Activated CD8-positive, alpha-beta memory T cell treated with anti-CD3 and anti-CD28 coated beads for 36 hours (primary cell): ENCODE data around the gene CUL4B. TPM values are rescaled to one million over a fixed set of nuclear protein-coding genes. Genes with fewer than 3 reads are reported as not detected.
"Not testable (repeated sequence)": the region's sequence is repeated elsewhere in the genome, so short reads cannot be mapped to it uniquely, and the experiment has no call there.

ENCODE experiments used
- CTCF ChIA-PET: fragments of 350-600 bp; sonication (Branson Sonifier 250); formaldehyde crosslinking; loops from one replicate; lab custom pipeline; 2021; ENCODE audit warnings: antibody characterized with exemption; lab: Charles Lee
- POLR2A ChIA-PET: fragments of 350-600 bp; sonication (Branson Sonifier 250); formaldehyde crosslinking; loops from one replicate; lab custom pipeline; 2021; ENCODE audit warnings: antibody characterized with exemption; lab: Charles Lee
- total RNA-seq, 2 experiments: library from RNA; stranded (reverse); gene quantifications; one replicate each; pipeline ENCODE4 v1.2.3, GENCODE V29; 2021

CUL4B gene
- 10 to 100 TPM; 24.3 to 24.7 TPM for total RNA-seq

DNA sequence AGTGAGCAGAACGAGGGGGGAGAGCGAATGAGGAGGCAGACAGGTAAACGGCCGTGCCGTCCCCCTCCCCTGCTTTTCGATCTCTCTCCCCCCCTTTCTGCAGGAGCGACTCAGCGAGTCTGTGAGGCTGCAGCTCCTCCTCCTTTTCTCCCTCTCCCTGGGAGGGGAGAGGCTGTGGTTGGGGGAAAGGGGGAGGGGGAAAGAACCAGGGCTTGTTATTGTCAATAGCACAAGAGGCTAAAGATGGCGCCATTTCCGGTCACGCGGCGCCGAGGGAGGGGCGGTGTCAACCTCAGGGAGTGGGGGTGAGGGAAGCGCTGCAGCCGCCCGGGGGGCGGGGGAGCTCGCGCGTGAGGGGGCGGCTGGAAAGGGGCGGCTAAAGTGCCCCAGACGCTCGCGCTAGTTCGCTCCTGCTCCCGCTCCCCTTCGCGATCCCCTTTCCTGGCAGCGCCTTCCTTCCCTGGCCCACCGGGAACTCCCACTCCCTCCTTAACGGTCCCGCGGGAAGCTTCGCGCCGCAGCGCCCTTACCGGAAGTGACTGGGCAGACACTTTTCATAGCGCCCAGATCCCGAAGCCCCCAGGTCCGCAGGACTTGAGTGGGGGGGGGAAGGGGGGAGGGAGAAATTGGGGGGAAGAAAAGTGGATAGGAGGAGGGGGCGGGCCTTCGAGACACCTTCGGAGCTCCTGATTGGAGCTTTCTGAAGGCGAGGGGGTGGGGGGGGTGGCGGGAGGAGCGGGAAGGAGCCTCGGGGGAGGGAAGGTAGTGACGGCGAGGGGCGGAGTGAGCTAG is at the start of gene CUL4B:
Gene CUL4B, minus strand, starts transcription at position 121 of the 792 bp plus-strand sequence. CDS start 324 bp downstream, outside the sequence.
- POLR2A ChIA-PET: interaction anchor here (0.5 to 2.2 kb wide), 5 partner anchors 8 to 67 kb away, joined by 5 to 16 read pairs (median 6); partner anchors contain the start of gene MCTS1
- CTCF ChIA-PET: interaction anchor here (1.2 kb wide), 1 partner anchor 43 kb away, joined by 3 read pairs; no protein-coding TSS in a partner anchor

DNA sequence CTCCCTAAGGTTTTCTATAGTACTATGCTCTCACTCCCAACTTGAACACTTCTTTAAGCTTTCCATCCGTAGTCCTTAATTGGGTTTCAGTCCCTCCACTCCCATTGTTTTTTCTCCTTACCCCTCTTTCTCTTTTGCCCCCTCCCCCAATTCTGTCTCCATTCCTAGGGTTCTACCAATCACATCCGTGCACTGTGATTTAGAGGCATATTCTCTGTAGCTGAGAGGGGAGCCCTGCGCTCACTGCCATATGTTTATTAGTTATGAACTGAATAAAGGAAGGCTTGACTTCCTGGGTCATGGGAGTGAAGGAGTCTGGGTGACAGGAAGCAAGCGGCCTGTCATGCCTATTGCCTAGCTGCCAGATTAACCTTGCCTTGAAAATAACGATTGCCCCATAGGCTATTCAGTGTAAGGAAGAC is 43.6 kb upstream of the CUL4B start:
- CTCF ChIA-PET: interaction anchor here (0.7 to 1.0 kb wide), 2 partner anchors 44 to 75 kb away, joined by 3 read pairs; partner anchors contain the start of gene CUL4B

DNA sequence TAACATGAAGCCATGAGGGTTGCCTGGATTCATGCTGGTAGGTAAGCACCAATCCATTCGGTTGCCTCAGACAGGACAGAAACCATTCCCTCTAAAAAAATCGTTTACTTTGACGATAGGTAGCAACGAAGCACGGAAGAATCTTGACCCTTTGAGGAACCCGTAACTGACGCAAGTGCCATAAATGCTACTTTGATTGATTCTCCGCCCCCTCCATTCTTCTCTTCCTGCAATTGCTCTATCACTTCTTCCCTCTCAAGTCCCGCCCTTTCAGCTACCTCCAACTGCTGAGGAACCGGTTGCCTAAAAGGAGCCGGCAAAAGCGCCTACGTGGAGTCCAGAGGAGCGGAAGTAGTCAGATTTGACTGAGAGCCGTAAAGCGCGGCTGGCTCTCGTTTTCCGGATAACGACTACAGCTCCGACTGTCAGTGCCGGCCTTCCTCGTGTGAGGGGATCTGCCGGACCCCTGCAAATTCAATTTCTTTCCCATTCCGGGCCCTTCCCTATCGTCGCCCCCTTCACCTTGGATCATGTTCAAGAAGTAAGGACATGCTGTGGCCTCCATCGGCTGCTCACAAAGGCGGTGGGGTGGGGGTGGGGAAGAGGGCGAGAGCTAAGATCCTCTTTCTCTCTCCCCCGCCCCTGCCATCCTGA is 43.1 kb upstream of the CUL4B start, which contains the start of gene MCTS1:
Gene MCTS1, plus strand, starts transcription at position 395 of the 654 bp plus-strand sequence. Its CDS starts 136 bp downstream, at position 531.
- POLR2A ChIA-PET: interaction anchor here (0.5 to 2.4 kb wide), 3 partner anchors 25 to 822 kb away, joined by 3 to 16 read pairs (median 4); partner anchors contain the start of gene CUL4B
- CTCF ChIA-PET: interaction anchor here (0.7 to 1.0 kb wide), 2 partner anchors 44 to 75 kb away, joined by 3 read pairs; partner anchors contain the start of gene CUL4B

More for the DNA sequence above, 43.6 kb upstream of the CUL4B start:
- POLR2A ChIA-PET: interaction anchor here (0.5 to 2.4 kb wide), 2 partner anchors 43 to 823 kb away, joined by 4 to 16 read pairs; partner anchors contain the start of gene CUL4B

DNA sequence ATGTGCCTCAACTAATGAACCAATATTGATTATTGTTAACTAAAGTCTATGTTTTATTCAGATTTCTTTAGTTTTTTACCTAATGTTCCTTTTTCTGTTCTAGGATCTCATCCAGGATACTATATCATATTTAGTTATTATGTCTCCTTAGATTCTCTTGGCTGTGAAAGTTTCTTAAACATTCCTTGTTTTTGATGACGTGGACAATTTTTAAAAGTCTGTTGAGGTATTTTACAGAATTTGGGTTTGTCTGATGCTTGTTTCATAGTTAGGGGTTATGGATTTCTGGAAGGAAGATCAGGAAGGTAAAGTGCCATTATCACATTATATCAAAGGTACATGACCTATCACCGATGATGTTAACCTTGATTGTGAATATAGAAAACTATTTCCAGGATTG is 24.9 kb upstream of the CUL4B start:
- ChIA-PET CTCF (no interaction called here), POLR2A (no interaction called here)

DNA sequence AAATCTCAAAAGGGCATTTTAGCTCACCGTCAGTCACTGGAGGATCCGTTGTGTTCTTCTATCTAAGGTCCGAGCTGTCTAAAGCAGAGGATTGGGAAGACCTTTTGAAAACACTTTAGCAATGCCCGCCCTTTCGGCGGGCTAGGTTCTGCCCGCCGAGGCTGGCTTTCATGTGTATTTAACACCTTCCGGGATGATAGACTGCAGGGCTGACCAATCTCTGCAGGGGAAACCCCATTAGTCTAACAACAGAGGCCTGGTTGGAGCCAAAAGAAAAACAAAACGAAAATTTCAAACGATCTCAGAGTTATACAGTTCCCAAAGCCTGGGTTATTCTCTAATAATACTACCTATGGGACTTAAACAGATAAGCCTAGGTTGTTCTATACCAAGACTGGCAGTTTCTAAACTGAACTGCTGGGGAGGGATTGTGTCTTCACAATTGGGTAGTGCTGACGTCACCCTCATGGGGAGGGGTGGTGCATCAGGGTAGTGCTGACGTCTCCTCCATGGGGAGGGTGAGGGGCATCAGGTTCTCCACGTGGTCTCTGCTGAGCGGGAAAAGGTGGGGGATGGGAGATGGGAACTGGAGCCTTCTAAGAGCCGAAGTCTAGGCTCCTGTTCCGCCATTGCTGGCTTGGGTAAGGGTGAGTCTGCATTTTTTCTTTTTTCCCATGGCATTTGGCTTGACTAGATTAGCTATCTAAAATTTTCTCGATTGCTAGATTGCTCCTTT is 14.8 kb upstream of the CUL4B start:
- CTCF ChIA-PET: no interaction called here
- POLR2A ChIA-PET: no interaction called here

DNA sequence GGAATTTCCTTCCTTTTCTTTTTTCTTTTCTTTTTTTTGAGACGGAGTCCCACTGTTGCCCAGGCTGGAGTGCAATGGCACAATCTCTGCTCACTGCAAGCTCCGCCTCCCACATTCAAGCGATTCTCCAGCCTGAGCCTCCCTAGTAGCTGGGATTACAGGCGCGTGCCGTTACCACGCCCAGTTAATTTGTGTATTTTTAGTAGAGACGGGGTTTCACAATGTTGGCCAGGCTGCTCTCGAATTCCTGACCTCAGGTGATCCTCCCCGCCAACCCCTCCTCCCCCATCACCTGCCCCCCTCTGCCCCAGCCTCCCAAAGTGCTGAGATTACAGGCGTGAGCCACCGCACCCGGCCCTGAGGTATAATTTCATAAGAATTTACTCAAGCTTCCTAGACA is 13.0 kb upstream of the CUL4B start:
- POLR2A ChIA-PET, CTCF ChIA-PET: not testable (repeated sequence)

DNA sequence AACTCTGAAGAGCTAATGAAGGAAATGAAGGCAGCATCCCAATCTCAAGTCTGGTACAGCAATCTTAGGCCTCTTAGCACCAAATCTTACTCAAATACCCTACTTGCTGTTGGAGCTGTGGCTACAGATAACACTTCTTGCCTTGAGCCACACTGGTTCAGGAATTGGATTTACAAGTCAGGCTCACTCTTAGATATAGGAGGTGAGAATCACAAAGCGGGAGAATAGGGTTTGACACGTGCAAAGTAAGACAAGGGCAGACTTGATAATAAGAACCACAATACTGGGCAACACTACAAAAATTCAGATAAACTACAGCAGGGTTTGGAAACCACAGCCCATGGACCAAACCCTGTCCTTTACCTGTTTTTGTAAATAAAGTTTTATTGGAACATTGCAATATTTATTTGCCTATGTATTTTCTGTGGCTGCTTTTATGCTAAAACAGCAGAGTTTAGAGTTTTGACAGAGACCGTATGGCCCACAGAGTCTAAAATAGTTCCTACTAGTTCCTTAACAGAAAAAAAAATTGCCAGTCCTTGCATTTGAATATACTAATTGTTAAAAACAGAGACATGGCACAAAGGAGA is 9.3 kb upstream of the CUL4B start:
- ChIA-PET CTCF (no interaction called here), POLR2A (no interaction called here)

DNA sequence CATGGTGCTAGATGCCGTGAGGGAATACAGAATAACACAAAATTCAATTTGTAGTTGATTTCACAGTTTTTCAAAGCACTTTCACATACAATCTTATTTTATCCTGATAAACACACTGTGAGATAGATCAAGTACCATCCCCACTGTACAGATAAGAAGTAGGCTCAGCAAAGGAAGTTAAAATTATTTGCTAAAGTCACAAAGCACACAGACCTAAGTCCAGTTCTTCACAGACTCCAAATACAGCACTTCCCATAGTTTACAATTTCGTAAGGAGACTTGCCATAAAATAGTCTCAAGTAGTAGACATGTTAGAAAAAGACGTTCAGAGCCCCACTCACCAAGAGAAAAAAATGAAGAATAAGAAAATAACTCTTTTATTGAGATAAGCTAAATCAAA is 7.8 kb upstream of the CUL4B start:
- POLR2A ChIA-PET: interaction anchor here (0.6 kb wide), 1 partner anchor 8 kb away, joined by 6 read pairs; the partner anchor contains the start of gene CUL4B
- CTCF ChIA-PET: no interaction called here

DNA sequence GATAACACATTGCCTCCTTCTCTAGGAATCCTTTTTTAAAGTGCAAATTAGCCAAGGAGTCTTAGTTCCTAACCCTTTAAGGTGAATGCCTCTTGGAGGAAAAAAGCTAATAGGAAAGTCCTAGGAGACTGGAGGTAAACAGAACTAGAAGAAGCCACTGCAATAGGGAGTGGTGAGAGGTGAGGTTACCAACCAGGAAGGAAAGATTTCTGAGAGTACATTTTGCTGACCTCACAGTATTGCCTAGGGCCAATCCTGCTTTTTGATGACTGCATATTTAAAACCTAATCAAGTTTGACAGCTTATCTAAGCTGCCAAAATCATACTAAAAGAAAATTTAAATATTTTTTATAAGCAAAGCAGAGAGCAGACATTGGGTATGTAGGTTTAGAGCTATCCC is 7.3 kb upstream of the CUL4B start:
- CTCF ChIA-PET: no interaction called here
- POLR2A ChIA-PET: no interaction called here

DNA sequence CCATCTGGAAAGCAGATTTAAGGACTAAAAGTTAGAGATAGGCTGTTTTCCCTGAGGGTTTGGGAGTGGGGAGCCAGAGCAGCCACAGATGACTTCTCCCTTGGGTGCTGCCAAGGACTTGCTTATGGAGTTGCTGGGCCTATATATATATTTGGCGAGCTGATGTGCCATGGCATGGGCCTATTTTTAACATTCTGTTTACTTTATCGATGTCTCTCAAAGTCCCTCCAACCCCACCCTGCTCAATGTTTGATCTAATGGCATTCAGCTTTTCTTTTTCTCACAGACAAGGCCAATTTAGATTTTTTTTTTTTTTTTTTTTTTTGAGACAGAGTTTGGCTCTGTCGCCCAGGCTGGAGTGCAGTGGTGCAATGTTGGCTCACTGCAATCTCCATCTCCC is 6.1 kb upstream of the CUL4B start:
- POLR2A ChIA-PET: interaction anchor here (0.6 kb wide), 1 partner anchor 269 kb away, joined by 4 read pairs; no protein-coding TSS in a partner anchor
- CTCF ChIA-PET: interaction anchor here (0.7 kb wide), 1 partner anchor 12 kb away, joined by 5 read pairs; no protein-coding TSS in a partner anchor

DNA sequence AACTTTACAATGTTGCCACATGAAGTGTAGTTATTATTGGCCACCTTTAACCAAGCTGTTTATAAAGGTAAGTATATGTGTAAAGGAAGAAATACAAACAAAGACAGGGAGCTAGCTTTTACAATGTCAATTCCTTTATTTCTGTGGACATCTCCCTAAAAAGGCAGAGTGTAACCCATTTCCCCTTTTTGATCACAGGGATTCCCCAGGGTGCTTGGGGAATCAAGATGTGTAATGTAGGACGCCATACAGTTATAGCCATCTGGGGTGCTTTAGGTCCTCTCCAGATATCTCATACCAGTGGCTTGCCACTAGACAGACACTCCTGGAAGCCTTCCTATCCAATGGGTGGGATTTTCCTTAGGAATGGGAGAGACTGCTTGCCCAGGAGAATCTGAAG is 4.2 kb upstream of the CUL4B start:
- POLR2A ChIA-PET: no interaction called here
- CTCF ChIA-PET: no interaction called here

DNA sequence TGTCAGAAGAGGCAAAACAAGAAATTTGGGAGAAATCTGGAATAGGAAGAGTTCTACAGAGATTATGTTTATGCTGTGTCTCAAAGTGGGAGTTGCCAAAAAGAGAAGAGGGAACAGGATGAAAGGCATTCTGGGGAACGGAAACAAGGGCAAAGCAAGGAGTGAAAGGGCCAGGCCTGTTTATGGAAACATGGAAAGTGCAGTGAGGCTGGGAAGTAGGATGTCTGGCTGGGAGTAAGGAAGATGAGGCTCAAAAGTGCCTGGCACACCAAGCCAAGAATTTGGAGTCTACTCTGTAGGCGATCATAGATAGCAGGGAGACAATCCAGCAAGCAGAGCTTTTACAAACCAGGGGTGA is 1.8 kb upstream of the CUL4B start:
- ChIA-PET CTCF (no interaction called here), POLR2A (interaction anchor here (2.2 kb wide), 1 partner anchor 41 kb away, joined by 16 read pairs; the partner anchor contains the start of gene MCTS1)

DNA sequence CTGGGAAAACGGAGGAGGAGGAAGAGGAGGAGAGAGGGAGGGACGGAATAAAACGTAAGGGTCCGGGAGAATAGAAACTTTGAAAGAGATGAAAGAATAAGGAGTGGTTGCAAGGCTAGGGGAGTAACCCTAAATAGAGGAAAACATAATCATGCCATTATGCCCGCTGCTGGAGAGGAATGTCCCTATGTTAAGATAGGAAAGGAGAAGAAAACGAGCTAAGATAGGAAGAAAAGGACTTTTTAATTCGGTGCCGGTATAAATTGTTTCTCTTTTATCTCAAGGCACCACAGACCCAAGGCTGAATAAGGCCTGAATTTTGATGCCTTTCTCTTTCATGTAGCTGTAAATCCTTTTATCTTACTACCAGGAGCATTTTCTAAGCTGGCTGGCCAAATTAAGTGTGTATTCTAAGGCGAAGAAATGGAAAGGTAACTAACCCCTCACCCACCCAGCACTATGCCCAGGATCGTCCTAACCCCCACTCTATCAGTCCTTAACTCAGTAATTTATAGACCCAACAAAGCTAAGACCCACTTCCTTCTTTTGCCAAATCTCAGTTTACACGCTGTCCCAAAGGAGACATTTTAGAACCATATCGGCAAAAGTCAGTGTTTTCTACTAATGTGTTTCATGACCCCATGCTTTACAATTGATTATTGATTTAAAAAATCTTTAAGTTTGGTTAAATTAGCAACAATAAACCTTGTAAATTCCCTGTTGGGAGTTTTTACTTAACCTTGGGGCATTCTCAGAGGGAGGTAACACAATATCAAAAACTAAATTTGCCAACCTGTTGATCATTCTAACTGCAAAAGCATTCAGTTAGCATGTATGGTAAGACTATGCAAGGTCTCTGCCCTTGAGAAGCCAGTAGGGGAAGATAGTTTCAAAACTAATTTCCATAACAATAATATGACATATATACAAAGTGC is 1.1 kb upstream of the CUL4B start:
- ChIA-PET CTCF (no interaction called here), POLR2A (interaction anchor here (0.6 to 2.2 kb wide), 4 partner anchors 13 to 67 kb away, joined by 5 to 16 read pairs (median 8); partner anchors contain the start of gene MCTS1)

DNA sequence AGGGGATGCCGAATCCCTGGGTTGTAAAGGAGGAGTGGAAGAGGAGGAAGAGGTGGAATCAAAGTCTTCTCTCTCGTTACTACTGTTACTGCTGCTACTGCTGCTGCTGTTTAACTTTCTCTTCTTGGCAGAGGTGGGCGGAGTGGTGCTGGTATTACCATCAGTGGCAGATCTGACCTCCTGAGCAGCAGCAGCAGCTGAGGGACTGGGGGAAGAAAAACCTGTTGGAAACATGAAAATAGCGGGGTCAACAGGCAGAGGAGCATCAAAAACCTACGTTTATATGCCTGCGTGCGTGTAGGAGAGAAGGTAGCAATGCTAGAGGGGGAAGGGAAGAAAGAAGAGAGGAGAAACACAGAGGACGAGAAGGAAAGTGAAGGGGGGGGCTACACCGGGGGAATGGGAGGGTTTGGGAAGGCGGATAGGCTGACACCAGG is 339 bp downstream of the CUL4B start:
- ChIA-PET CTCF (interaction anchor here (1.2 kb wide), 1 partner anchor 44 kb away, joined by 3 read pairs; no protein-coding TSS in a partner anchor), POLR2A (interaction anchor here (0.5 to 2.2 kb wide), 5 partner anchors 8 to 68 kb away, joined by 5 to 16 read pairs (median 6); partner anchors contain the start of gene MCTS1)

DNA sequence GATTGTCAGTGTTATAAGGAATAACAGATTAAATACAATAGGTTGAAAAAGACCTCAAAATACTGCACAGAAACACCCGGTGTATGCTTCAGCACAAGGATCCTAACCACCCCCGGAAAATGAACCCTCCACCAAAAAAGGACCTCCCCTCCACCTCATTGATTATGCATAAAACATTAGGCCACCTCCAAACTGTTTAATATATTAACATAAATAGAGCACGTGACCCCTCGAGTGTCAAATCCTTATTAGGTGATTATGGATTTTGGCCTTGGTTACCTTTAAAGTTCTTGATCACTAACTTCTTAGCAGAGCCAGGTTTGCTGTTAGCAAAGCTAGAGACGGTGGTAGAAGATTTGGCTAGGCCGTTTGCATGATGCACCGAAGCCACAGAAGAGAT is 958 bp downstream of the CUL4B start:
- ChIA-PET POLR2A (interaction anchor here (2.2 kb wide), 1 partner anchor 69 kb away, joined by 8 read pairs; no protein-coding TSS in a partner anchor), CTCF (interaction anchor here (1.2 kb wide), 1 partner anchor 45 kb away, joined by 3 read pairs; no protein-coding TSS in a partner anchor)

DNA sequence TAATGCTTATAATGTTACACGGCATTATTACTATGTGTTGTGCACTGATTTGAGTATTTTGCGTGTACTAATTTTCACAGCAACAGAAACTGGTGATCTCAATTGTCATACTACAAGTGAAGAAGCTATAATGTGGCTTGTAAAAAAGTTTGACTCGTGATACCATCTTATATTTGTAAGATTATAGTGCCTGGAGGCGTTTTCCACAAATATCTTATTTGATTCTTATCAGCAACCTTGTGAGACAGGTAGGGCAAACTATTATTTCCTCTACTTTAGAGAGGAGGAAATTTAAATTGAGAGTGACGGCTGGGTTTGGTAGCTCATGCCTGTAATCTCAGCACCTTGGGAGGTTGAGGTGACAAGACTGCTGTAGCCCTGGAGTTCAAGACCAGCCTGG is 4.5 kb downstream of the CUL4B start:
- ChIA-PET POLR2A (no interaction called here), CTCF (interaction anchor here (0.7 kb wide), 1 partner anchor 63 kb away, joined by 3 read pairs; no protein-coding TSS in a partner anchor)
